ENCODE results near the gene CLCN2.

CLCN2 gene

GRCh38 chr3:184296616-184297015, 64.8 kb downstream of the CLCN2 start:
- DNase-seq (ENCODE audit: low read depth in 2 of 2), result no peak

Measured in fibroblast of skin of left quadriceps (primary cell).